ENCODE results near the gene SIRPG.

DNA sequence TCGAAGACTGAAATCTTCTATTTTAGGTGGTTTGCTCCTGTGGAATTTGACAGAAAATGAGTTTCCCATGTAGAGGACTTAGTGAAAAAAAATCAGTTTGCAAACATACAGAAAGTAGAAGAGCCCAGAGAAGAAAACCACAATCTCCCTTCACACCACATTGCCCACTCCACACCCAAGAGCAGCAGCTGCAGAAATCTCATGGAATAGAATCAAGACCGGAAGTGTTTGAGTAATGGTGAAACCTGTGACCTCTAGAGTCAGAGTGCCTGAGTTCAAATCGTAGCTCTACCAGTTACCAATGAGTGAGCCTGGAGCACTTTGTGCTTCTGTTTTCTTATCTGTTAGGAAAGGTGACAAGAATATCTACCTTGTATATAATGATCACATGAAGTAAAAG, 4.6 kb downstream of the SIRPG start:
- TF ChIP-seq, protein P1, sequence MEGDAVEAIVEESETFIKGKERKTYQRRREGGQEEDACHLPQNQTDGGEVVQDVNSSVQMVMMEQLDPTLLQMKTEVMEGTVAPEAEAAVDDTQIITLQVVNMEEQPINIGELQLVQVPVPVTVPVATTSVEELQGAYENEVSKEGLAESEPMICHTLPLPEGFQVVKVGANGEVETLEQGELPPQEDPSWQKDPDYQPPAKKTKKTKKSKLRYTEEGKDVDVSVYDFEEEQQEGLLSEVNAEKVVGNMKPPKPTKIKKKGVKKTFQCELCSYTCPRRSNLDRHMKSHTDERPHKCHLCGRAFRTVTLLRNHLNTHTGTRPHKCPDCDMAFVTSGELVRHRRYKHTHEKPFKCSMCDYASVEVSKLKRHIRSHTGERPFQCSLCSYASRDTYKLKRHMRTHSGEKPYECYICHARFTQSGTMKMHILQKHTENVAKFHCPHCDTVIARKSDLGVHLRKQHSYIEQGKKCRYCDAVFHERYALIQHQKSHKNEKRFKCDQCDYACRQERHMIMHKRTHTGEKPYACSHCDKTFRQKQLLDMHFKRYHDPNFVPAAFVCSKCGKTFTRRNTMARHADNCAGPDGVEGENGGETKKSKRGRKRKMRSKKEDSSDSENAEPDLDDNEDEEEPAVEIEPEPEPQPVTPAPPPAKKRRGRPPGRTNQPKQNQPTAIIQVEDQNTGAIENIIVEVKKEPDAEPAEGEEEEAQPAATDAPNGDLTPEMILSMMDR (conservative IDR thresholded peaks at IDR 0.05) = no peak
- no peak for TF ChIP-seq EZH2 (IDR thresholded peaks at IDR 0.05; ENCODE audit: low read depth)

Measured in PC-9 (cell line).